HAP-1 (cell line): ENCODE measurements around the gene ENTPD2.
"Not testable (repeated sequence)": the region's sequence is repeated elsewhere in the genome, so short reads cannot be mapped to it uniquely, and the experiment has no call there.

Experiments used
- DNase-seq, 2 experiments: peaks; one replicate each; pipeline ENCODE4 v3.0.0-alpha.2; 2016 to 2020; ENCODE audit warnings: low spot score in 2 of 2
- H3K27me3 ChIP-seq: fragments of 250-450 bp; sonication (Bioruptor Pico); 2 replicates; pipeline ENCODE4 v1.5.1; 2020; ENCODE audit warnings: low read depth, mild to moderate bottlenecking, moderate library complexity
- H3K36me3 ChIP-seq: fragments of 250-450 bp; sonication (Bioruptor Pico); replicated peaks from 2 replicates; pipeline ENCODE4 v1.5.1; 2020; ENCODE audit warnings: mild to moderate bottlenecking
- H3K4me1 ChIP-seq: fragments of 250-450 bp; sonication (Bioruptor Pico); 2 replicates; pipeline ENCODE4 v1.5.1; 2020; ENCODE audit warnings: mild to moderate bottlenecking
- H3K4me3 ChIP-seq: fragments of 250-450 bp; sonication (Bioruptor Pico); 2 replicates; pipeline ENCODE4 v1.5.1; 2020; ENCODE audit warnings: mild to moderate bottlenecking, moderate library complexity
- H3K9me3 ChIP-seq: fragments of 250-450 bp; sonication (Bioruptor Pico); 2 replicates; pipeline ENCODE4 v1.5.1; 2020; ENCODE audit warnings: mild to moderate bottlenecking, moderate library complexity
- in situ Hi-C: fragments of 300-500 bp; cut with MboI; formaldehyde crosslinking; loops from 3 replicates; pipeline ENCODE4 v1.14.3; 2020; ENCODE audit warnings: low sequenced_read_pairs, inconsistent platforms, mixed read lengths

Gene ENTPD2

DNA sequence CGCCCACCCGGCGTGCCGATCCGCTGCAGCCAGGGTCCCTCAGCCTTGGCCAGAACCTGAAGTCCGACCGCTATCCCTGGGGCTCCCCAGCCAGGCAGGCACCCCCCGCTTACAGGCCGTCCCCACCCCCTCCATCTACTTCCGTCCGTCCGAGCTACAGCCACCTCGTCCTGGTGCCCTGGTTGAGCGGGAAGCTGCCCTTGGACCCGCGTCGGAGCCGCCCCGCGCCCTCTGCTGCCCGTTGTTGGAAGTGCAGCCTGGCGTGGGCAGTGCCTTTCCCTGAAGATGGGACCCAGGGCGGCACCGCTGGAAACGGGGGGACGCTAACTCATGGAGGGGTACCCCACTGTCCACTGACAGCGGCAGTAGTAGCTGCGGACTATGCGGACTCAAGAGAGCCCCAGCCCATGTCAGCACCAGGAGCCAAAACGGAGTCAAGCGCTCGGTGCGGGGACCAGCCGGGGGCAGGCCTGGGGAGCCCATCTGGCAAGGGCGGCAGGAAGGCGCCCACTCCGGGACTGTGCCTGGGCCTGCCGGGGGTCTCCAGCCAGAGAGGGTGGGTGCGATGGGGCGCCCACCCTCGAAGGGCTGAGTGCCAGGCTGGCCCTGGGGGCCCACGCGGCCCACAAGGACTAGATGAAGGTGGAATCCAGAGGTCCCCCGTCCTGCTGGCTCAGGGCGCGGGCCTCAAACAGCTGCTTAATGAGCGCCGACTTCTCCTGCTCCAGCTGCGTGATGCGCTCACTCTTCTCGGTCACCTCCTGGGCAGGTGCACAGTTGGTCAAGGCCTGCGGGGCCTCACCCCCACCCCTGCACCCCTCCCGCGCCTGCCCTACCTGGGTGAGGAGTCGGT is 10.4 kb upstream of the ENTPD2 start:
- peaks cover 46% of the 10 kb centered on the region for H3K36me3 ChIP-seq
- no peaks in the 10 kb centered on the region for H3K27me3 ChIP-seq
- H3K4me3 ChIP-seq = no peak overlapping the region
- DNase-seq = peak in 1 of 2 experiments; percentile 80
- peaks cover 7% of the 10 kb centered on the region for H3K4me1 ChIP-seq
- in situ Hi-C loops = no loop called here
- H3K9me3 ChIP-seq = no peaks in the 10 kb centered on the region

DNA sequence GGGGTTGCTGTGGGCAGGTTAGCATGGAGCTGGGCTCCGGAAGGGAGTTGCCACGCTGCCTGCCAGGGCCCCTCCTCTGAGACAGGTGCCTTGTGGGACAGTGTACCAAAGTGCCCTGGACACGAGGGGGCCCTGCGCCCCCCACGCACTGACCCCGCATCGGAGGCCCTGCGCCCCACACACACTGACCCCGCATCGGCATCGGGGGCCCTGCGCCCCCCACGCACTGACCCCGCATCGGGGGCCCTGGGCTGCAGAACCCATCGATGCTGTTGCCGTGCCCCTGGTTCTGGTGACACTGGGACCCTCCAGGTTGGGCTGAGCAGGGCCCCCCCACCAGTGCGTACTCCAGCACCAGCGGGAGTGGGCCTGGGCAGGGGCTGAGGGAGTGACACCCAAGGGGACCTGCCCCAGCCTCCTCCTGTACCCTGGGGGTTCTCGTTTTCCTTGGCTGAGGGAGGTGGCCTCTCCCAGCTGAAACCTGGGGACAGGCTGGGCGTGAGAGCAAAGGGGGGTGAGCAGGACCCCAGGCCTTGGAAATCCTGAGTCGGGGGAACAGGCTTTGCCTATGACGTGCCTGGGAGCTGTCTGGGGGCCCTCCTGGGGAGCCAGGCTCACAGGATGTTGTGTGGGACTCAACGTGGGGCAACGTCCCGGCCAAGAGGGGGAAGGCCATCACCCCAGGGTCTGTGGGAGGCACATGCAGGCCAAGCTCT is 9.6 kb upstream of the ENTPD2 start:
- DNase-seq = no peak
- H3K27me3 ChIP-seq = no peaks in the 10 kb centered on the region
- H3K4me3 ChIP-seq = no peak overlapping the region
- H3K9me3 ChIP-seq = no peaks in the 10 kb centered on the region
- peaks cover 41% of the 10 kb centered on the region for H3K36me3 ChIP-seq
- H3K4me1 ChIP-seq = peaks cover 5% of the 10 kb centered on the region
- in situ Hi-C loops = no loop called here

DNA sequence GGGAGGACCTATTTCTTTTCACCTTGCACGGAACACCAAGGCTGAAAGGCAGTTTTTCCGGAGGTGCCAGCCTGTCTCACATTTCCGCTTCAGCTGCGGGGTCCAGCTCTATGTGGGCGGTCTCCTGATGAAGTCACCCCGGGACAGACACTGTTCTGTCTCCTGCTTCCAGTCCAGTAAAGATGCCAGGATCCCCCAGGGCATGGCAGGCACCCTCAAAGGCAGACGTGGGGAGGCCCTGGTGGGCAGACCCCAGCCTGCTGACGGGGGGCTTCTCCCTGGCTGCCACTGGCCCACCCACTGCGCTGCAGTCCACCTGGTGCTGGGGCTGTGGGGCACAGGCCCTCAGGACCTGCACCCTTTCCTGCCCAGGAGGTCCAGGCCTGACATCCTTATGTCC is 8.9 kb upstream of the ENTPD2 start:
- H3K4me1 ChIP-seq, H3K27me3 ChIP-seq, H3K9me3 ChIP-seq, DNase-seq, H3K4me3 ChIP-seq, in situ Hi-C loops: not testable (repeated sequence)
- H3K36me3 ChIP-seq = peaks cover 36% of the 10 kb centered on the region

DNA sequence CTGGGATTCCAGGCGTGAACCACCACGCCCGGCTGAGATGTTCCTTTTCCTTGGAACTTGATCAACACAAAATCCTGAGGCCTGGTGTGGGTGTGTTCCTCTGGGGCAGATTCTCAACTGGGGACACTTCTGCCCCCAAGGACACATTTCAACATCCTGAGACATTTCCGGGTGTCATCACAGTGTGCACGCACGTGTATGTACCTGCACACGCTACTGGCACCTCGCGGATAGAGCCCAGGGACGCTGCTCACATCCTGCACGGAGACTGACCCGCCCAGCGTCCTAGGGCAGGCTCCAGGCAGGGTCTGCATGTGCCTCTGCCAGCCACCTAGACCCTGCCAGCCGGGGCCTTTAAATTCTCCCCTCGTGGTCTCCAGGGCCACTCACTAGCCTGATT is 8.5 kb upstream of the ENTPD2 start:
- peaks cover 36% of the 10 kb centered on the region for H3K36me3 ChIP-seq
- in situ Hi-C loops = no loop called here
- no peak overlapping the region for H3K4me3 ChIP-seq
- H3K27me3 ChIP-seq = no peaks in the 10 kb centered on the region
- DNase-seq = no peak
- no peaks in the 10 kb centered on the region for H3K9me3 ChIP-seq
- no peaks in the 10 kb centered on the region for H3K4me1 ChIP-seq

DNA sequence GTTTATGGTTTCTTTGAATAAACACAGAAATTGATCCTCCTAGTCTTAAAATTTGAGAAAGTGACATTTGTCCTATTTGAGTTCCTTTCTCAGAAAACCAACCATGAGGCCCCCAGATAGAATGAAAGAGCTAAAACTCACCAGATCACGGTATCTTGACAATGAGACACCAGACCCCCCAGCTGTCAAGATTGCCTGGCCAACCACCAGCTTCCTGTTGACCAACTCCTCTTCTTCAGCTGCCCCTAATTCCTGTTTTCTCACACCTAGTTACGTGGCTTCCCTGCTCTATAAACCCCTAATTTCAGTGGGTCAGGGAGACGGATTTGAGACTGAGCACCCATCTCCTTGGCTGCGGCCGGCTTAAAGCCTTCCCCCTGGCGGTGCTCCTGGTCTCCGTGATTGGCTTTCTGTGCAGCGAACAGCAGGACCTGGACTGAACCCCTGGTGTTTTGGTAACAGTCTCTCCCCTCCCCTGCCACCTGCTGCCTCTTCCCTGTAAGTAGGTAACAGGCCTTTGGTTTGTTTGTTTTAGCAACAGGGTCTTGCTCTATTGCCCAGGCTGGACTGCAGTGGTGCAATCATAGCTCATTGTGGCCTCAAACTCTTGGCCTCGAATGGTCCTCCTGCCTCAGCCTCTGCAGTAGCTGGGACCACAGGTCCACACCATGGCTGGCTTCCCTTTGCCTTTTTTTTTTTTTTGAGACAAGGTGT is 4.8 kb upstream of the ENTPD2 start:
- no peak for DNase-seq
- in situ Hi-C loops = no loop called here
- H3K36me3 ChIP-seq = peaks cover 1% of the 10 kb centered on the region
- H3K4me3 ChIP-seq = no peak overlapping the region
- H3K9me3 ChIP-seq = no peaks in the 10 kb centered on the region
- H3K4me1 ChIP-seq = 0 out of 2 replicates have a peak, but pooled peaks cover 3% of the 10 kb centered on the region
- no peaks in the 10 kb centered on the region for H3K27me3 ChIP-seq

DNA sequence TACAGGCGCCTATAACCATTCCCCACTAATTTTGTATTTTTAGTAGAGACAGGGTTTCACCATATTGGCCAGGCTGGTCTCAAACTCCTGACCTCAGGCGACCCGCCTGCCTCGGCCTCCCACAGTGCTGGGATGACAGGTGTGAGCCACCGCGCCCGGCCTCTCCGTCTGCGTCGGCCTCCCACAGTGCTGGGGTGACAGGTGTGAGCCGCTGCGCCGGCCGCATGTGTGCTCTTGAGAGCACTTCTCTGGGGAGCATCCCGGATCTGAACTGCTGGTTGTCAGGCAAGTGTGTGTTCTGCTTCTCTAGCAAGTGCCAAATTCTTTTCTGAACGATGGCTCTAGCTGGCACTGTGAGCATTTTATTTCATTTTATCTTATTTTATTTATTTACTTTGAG is 3.7 kb upstream of the ENTPD2 start:
- H3K4me3 ChIP-seq = no peak overlapping the region
- 0 out of 2 replicates have a peak, but pooled peaks cover 1% of the 10 kb centered on the region for H3K27me3 ChIP-seq
- H3K36me3 ChIP-seq = no peaks in the 10 kb centered on the region
- no peaks in the 10 kb centered on the region for H3K9me3 ChIP-seq
- 0 out of 2 replicates have a peak, but pooled peaks cover 3% of the 10 kb centered on the region for H3K4me1 ChIP-seq
- in situ Hi-C loops = no loop called here
- DNase-seq = no peak

DNA sequence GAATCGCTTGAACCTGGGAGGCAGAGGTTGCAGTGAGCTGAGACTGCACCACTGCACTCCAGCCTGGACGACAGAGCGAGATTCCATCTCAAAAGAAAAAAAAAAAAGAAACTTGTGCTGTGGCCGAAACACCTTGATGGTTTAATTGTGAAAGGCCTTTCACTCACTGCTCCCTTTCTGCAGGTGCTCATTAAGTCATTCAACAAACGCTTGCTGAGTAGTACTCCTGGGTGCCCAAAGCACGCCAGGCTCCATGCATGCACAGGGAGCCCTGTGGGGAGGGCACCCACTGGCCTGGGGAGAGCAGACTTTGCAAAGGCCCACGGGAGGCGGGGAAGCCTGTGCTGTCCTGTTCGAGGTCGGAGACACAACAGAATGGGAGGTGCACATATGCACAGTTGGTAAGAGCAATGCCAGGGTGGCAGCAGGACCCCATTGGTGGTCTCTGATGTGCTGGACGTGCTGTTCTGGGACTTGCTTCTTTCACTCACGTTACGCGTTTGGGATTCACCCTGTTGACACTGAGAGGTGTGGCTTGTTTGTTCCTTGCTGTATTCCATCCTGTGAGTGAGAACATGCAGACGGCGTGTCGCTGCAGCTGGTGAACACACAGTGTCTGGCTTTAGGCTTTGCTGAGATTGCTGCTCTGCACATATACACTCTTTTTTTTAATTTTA is 3.0 kb upstream of the ENTPD2 start:
- Histone ChIP-seq H3K36me3 (no peaks in the 10 kb centered on the region), H3K4me3 (no peak overlapping the region), H3K27me3 (0 out of 2 replicates have a peak, but pooled peaks cover 3% of the 10 kb centered on the region), H3K9me3 (no peaks in the 10 kb centered on the region), H3K4me1 (0 out of 2 replicates have a peak, but pooled peaks cover 3% of the 10 kb centered on the region)
- in situ Hi-C loops = no loop called here
- no peak for DNase-seq

DNA sequence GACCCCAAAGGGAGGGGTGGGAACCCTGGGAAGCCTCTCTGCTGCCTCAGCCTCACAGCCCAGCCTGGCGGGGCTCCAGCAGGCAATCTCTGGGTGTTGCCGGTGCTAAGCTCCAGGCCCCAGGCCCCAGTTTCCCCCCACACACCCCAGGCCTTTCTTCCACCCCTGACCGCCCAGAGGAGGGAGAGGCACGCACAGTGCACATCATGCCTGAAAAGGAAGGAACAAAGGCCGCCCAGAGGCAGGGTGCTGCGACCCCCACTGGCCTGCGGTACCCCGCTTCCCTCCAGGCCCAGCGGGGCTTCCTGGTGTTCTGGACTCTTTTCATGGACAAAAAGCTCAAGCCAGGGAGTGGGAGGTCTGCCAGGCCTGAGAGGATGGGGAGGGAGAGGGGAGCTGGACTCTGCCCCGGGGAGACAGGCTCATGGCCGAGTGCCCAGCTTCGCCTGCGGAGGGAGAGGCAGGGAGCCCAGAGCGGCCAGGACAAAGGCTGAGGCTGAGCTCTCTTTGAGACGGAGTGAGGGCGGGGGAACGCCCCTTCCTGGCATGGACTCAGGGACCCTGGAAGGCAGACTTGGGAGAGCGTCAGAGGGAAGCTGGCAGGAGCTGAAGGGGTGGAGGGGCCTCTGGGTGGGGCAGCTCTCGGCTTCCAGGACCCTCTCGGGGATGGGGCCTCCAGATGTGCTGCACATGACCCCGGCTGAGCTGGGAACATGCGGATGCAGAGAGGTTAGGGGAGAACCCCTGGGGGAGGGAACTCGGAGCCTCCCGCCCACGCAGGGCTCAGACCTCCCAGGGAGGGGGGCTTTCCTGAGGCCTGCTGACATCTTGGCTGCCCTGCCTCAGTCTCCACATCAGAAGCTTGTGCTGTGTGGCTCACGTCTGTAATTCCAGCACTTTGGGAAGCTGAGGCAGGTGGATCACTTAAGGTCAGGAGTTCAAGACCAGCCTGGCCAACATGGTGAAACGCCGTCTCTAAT is 1.8 kb upstream of the ENTPD2 start:
- no peak for DNase-seq
- H3K27me3 ChIP-seq = peaks cover 3% of the 10 kb centered on the region
- no peaks in the 10 kb centered on the region for H3K9me3 ChIP-seq
- in situ Hi-C loops = no loop called here
- H3K4me1 ChIP-seq = 0 out of 2 replicates have a peak, but pooled peaks cover 3% of the 10 kb centered on the region
- no peak overlapping the region for H3K4me3 ChIP-seq
- H3K36me3 ChIP-seq = no peaks in the 10 kb centered on the region

DNA sequence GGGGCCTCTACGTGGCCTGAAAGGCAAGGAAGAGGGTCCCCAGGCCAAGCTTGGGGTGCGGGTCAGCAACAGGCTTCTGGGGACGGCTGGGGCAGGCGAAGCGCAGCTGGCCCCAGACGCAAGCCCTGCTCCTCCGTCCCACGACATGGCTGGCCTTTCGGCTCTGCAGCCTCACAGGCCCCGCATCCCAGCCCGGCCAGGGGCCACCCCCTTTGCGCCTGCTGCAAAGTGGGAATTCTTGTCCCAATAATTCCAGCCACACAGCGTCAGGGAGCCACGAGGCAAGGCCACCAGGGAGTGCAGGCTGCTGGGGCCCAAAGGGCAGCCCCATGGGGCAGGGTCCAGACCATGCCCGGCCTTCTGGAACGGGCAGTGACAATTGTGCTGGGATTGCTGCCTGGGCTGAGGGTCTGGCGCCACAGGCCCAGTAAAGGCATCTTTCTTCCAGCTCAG is 1.1 kb upstream of the ENTPD2 start:
- H3K27me3 ChIP-seq = peaks cover 8% of the 10 kb centered on the region
- H3K36me3 ChIP-seq = no peaks in the 10 kb centered on the region
- in situ Hi-C loops = no loop called here
- no peak for DNase-seq
- H3K4me1 ChIP-seq = 0 out of 2 replicates have a peak, but pooled peaks cover 3% of the 10 kb centered on the region
- no peak overlapping the region for H3K4me3 ChIP-seq
- H3K9me3 ChIP-seq = no peaks in the 10 kb centered on the region

DNA sequence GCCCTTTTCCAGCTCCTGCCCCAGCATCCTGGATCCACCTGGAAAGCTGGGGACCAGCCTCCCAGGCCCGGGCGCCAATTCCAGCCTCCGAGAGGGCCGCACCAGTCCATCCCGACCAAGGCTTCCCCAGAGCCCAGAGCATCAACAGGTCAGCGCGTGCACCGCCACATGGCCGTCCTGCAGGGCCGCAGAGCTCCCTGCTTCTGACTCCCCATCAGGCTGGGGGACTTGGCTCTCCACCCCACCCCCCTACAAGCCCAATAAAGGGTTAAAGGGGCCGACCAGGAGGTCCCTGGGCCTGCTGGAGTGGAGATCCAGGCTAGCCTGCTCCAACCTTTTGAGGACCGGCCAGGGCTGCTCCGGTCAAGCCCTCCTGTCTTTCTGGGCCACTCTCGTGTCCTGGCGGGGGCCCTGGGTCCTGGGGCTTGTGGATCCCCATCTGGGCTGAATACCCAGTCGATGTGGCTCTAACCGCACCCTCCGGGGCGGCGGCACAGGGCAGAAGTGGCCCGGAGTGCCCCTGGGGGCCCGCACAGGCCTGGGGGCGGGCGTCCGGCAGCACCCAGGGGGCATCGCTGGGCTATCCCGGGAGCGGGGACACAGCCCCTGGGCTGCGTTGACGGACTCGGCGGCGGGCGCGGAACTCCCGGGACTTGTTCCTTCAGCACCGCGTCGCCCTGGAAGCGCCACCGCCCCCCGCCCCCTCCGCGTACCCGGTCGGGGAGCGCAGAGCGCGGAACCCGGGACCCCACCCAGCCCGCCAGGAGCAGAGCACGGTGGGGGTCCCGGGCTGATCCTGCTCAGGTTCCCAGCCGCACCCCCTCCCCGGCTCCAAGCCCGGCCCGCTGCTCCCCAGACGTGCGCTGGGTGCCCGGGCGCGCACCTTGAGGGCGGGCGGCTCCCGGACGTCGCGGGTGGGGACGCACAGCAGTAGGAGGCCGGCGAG is 590 bp downstream of the ENTPD2 start:
- Histone ChIP-seq H3K9me3 (no peaks in the 10 kb centered on the region), H3K27me3 (peaks cover 18% of the 10 kb centered on the region), H3K4me3 (no peak overlapping the region), H3K4me1 (0 out of 2 replicates have a peak, but pooled peaks cover 3% of the 10 kb centered on the region), H3K36me3 (no peaks in the 10 kb centered on the region)
- DNase-seq = no peak
- in situ Hi-C loops = no loop called here

DNA sequence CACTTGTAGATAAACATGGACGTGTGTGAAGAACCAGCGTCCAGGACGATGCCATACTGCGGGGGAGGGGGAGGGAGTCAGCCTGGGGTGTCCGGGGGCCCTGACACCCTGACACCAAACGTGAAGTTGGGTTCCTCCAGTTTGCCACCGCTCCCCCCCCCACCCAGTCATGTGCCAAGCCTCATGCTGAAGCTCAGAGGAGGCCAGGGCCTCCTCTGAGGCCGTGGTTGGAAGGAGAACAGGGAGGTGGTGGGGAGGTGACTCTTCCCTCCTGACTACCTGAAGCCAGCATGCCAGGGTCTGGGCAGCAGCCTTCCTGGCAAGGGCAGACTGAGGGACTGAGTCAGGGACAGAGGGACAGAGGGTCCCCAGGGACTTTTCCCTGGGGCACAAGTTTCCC is 1.6 kb downstream of the ENTPD2 start:
- H3K4me3 ChIP-seq = no peak overlapping the region
- no peak for DNase-seq
- H3K9me3 ChIP-seq = no peaks in the 10 kb centered on the region
- peaks cover 18% of the 10 kb centered on the region for H3K27me3 ChIP-seq
- no peaks in the 10 kb centered on the region for H3K36me3 ChIP-seq
- in situ Hi-C loops = no loop called here
- H3K4me1 ChIP-seq = 0 out of 2 replicates have a peak, but pooled peaks cover 3% of the 10 kb centered on the region
